ENCODE results near the gene UBALD2.

The UBALD2 gene

GRCh38 chr17:76318586-76318985 lies 53.4 kb downstream of the UBALD2 start:
- DNase-seq (ENCODE audit: low read depth, low spot score): no peak

Measured in activated CD4-positive, CD25-positive, alpha-beta regulatory T cell treated with anti-CD3 and anti-CD28 coated beads, Interleukin-2, amount 50 U/mL, for 16 hours (primary cell).